SIG-M5 (cell line): ENCODE measurements around the gene HEXIM2.

Experiments
- DNase-seq: peaks from one replicate; lab custom pipeline; 2025; lab: John Stamatoyannopoulos, UW

HEXIM2 gene

GRCh38 chr17:45144199-45145034 is 17.3 kb upstream of the HEXIM2 start:
- DNase-seq: no peak

GRCh38 chr17:45145035-45145389 is 16.7 kb upstream of the HEXIM2 start:
- DNase-seq: no peak

- DNase-seq: no peak
Measured at GRCh38 chr17:45146166-45146565, 15.5 kb upstream of the HEXIM2 start.

- no peak for DNase-seq
Measured at GRCh38 chr17:45146592-45146889, 15.1 kb upstream of the HEXIM2 start.

- DNase-seq: no peak
Measured at GRCh38 chr17:45146890-45147580, 14.6 kb upstream of the HEXIM2 start.

- DNase-seq: peak; percentile 90
Measured at GRCh38 chr17:45147581-45148182, 14.0 kb upstream of the HEXIM2 start.

- DNase-seq: peak; percentile 96
Measured at GRCh38 chr17:45148183-45149036, 13.3 kb upstream of the HEXIM2 start, which contains the start of gene HEXIM1. Gene HEXIM1 (plus strand): TSS chr17:45148475. CDS start chr17:45149191, 716 bp downstream.

GRCh38 chr17:45149037-45149668 is 12.5 kb upstream of the HEXIM2 start:
- DNase-seq: no peak

- no peak for DNase-seq
Measured at GRCh38 chr17:45149669-45150664, 11.7 kb upstream of the HEXIM2 start.

GRCh38 chr17:45150911-45151809 is 10.5 kb upstream of the HEXIM2 start:
- no peak for DNase-seq

- no peak for DNase-seq
Measured at GRCh38 chr17:45155029-45155428, 6.6 kb upstream of the HEXIM2 start.

- DNase-seq: no peak
Measured at GRCh38 chr17:45155483-45155882, 6.2 kb upstream of the HEXIM2 start.

GRCh38 chr17:45156242-45156641 is 5.4 kb upstream of the HEXIM2 start:
- no peak for DNase-seq

GRCh38 chr17:45160447-45161287 is 1.0 kb upstream of the HEXIM2 start:
- DNase-seq: no peak

- no peak for DNase-seq
Measured at GRCh38 chr17:45162025-45162687, 481 bp downstream of the HEXIM2 start.

GRCh38 chr17:45164734-45165269 is 3.1 kb downstream of the HEXIM2 start:
- no peak for DNase-seq

- DNase-seq: no peak
Measured at GRCh38 chr17:45168991-45169752, 7.5 kb downstream of the HEXIM2 start.
